SKM-1 (cell line): ENCODE data around the gene MRPL10.

Source experiments
- DNase-seq: peaks from one replicate; lab custom pipeline; 2025; ENCODE audit not compliant: unreplicated experiment; lab: John Stamatoyannopoulos, UW

MRPL10 gene

DNA sequence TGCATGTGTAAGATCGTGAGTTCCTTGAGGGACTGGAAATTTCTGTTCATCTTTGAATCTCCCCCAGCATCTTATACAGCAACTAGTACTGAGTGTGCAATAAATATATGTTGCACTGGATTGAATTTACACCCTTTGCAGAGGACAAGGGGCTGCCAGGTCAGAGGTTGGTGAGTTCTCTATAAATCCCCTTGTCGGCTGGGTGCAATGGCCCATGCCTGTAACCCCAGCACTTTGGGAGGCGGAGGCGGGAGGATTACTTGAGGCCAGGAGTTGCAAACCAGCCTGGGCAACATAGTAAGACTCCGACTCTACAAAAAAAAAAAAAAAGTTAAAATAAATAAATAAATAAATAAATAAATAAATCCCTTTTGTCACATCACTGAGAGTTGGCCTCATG lies 29.0 kb upstream of the MRPL10 start:
- no peak for DNase-seq

DNA sequence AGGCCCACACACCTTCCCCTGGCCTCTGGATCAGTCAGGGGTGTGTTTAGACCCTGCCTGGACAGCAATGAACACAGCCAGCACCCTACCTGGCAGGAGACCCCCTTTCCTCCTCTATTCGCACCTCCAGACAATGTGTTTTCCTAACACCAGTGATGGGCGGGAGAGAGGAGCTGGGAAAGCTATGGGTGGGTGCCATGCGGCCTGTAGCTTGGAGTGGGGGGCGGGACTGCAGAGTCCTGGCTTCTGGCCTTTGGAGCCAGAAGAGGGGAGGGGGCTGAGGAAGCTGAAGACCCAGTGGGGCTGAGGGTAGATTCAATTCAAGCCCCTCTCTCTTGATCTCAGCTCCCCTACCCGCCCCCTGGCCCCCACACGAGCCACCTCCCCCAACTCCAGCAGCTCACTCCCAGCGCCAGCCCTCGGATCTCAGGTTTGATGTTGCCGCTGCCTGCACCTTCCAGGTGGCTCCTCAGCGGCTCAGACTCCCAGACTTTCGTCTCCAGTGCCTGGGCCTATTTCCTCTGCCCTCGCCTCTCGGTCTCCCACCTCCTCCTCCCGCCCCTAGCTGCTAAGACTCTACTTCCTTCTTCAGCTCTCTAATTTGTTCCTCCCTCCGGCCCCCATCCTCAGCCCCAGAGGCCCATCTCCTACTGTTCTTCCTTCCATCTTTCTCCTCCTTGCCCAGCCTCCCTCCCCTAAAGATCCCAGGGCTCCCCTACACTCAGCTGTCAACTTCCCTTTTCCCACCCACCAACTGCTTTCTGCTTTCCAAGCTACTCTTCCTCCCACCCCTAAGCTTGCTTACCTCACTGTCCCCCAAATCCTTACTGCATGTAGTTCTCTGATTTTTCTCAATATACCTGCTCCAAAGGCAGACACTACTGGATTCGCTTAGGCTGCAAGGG lies 26.5 kb upstream of the MRPL10 start:
- no peak for DNase-seq

DNA sequence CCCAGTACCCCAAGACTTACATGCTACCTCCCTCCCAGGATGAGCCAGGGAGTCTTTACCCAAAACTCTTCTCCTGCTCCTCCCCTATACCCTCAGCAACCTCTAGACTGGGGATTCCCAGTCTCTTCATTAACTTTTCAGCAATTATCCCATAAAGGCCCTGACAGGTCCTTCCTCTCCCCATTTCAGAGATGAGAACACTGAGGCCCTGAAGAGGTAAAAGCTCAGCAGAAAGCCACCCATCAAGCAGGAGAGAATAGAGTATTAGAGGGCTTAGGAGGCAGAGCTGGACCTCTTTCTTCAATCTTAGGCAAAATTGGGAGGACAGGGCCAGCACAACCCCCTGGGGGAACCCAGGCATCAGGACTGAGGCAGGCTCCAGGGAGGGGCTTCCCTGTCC lies 25.5 kb upstream of the MRPL10 start:
- no peak for DNase-seq

DNA sequence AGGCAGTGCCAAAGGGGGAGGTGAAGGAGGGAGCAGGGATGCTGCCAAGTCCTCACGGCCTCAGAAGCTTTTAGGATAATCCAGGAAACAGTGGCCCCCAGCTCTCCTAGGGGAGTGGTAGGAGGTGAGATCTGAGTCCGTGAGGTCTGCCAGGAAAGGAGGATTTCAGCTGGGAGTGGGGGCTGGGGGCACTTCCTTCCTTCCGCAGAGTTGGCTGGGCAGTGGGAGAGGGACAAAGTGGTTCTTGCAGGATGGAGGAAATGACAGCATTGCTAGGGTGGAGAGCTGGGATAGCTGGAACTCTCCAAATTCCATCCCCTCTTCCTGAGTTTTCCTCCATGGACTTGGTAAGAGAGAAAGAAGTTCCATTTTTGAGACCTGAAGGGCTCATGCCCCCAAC lies 24.4 kb upstream of the MRPL10 start:
- no peak for DNase-seq

DNA sequence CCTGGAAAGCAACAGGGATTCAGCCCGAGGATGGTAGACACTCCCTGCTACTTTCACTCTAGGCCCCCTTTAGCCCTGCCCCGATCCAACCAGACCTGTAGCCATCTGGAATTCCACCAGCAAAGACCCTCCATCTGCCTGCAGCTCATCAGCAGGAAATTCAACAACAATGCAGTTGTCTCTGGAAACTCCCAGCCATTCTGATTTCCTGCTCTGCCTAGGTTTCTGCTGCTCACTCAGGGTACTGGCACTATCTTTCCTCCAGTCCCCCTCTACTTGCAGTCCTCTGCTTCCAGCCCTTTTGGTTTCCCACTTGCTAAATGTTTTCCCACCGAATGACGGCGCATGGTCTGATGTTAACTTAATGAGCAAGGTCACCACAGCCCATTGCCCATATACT lies 22.3 kb upstream of the MRPL10 start:
- DNase-seq = no peak

DNA sequence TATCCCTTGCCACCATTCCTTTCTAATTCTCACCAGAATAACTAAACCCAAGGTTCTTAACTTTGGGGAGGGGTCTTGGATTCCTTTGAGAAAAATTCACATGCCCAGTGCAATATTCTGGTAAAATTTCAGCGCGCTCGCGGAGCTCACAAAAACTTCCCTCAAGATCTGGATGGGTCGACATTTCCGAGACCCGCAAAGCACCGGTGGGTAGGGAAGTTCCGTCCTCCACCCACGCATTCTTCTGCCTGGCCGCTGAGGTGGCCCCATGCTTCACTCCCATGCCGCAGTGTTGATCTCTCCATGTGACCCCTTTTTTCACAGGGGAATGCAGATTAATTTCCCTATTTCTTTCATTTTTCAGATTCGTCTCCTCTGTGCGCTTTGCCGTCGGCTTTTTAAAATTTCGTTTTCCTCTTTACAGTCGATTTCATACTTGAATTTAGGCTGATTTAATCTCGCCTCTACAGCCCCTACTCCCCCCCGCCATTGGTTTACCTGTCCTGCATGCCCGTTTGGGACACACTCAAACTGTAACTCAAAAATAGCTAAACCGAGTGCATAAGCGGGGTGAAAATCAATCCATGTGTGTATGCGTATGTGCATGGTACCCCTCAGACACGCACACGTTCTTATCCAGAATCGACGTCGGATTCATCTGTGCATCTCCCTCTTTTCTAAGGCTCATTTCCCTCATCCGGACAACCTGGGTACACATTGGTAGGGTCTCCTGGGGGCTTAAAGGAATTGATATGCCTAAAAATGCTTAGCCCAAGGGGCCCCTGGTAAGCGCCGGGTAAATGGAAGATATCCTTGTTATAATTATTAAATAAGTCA lies 21.0 kb upstream of the MRPL10 start:
- DNase-seq = no peak

DNA sequence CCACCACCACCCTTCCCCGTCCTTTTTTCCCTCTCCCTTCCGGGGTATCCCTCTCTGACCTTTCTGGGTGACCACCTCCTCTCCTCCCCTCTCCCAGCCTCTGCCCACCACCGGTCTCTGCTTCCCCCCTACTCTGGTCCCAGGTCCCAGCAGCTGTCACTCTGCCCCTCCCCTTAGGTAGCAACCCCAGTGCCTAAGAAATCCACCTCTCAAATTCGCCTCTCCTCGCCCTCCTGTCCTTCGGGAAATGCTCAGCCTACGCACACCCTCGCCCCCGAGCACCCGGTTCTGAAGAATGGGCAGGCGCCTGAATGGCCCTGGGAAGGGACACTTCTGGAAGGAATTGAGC lies 20.4 kb upstream of the MRPL10 start:
- DNase-seq = no peak

DNA sequence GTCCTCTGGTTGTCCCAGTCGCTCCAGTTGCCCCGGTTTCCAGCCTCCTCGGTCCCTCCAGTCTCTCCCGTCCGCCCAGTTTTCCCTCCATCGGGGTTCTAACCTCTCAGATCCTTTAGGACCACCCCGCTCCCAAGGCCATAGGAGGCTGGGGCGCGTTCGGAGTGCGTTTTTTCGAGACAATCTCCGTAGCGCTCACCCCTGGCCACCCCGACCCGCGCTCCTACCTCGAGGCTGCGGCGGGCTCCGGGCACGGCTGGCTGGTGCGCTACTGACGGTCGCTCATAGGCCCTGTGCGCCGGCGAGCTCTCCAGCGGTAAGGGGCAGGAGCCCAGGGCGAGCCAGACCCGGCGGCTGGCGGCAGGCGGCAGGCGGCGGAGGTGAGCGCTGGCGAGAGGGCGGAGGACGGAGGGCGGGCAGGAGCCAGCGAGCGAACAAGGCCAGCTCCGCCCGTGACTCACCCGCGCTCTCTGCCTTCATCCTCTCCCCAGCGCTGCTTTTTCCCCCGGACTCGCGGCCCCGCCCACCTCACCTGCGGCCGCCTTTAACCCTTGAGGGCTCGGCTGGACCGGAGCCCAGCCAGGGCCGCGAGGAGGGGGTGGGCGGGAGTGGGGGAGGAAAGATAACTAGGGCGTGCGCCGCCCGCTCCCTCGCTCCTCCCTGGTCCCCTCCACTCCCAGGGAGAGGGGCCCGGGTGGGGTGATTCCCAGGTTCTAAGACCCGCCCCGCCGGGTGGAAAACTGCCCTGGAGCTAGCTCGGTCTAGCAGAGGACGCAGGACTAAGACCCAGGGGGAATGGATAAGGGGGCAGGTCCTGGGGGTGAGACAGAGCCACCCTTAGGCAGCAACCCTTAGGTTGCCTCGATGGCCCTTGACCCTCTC lies 19.6 kb upstream of the MRPL10 start, which contains the start of gene SP6:
SP6 (minus strand) TSS at position 472 of the 882 bp plus-strand sequence. CDS start 2,734 bp downstream, outside the sequence.
- no peak for DNase-seq

DNA sequence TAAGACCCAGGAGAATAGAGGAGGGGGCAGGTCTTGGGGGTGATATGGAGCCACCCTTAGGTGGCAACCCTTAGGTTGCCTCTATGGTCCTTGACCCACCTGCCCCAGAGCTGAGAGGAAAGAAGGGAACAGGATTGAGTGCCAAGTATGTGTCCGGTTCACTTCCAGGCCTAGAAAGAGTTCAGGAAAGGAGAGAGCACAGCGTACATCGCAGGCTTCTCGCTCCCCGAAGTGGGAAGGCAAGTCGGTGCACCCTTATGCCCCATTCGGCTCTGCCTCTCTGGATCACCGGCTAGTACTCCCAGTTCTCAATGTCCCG lies 19.0 kb upstream of the MRPL10 start:
- DNase-seq = no peak

DNA sequence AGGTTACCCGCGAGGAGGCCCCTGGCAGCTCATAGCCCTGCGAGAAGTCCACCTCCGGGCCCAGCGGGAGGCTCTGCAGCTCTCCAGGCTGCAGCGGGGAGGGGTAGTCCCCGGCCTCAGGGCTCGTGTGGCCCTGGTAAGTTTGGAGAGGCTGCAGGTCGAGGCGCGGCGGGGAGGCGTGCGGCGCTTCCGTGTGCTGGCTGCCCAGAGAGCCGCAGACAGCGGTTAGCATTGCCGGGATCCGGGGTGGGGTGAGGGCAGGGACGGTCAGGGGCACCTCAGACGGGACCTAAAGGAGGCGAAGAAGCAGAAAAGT lies 16.8 kb upstream of the MRPL10 start:
- no peak for DNase-seq

DNA sequence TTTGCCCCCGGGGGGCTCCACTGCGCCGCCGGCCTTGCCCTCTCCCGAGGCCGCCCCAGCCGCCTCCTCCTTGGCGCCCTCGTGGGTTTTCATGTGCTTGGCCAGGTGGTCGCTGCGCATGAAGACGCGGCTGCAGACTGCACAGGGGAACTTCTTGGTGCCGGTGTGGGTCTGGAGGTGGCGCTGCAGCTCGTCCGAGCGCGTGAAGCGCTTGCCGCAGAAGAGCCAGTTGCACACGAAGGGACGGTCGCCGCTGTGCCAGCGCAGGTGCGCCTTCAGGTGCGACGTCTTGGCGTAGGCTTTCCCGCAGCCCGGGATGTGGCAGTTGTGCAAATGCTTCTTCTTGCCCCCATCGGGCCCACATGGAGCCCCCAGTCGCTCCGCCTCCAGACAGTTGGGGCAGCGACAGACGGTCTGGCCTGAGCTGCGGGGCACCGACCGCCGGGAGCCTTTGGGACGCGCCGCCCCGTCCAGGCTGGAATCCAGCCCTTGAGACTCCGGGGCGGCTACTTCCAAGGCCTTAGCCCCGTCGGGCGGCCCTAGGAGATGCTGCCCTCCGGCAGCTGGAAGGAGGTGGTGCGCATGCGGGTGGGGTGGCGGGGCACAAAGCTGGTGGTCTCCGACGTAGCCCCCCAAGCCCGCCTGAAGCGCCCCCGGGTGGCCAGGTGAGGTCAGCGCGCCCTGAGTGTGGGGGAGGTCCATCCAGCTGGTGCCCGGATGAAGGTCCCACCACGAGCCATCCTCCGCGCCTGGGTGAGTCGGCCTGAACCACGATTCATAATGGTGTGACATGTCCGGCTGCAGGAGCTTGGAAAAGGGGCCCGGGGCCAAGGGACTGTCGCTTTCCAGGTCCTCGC lies 16.2 kb upstream of the MRPL10 start:
- no peak for DNase-seq

DNA sequence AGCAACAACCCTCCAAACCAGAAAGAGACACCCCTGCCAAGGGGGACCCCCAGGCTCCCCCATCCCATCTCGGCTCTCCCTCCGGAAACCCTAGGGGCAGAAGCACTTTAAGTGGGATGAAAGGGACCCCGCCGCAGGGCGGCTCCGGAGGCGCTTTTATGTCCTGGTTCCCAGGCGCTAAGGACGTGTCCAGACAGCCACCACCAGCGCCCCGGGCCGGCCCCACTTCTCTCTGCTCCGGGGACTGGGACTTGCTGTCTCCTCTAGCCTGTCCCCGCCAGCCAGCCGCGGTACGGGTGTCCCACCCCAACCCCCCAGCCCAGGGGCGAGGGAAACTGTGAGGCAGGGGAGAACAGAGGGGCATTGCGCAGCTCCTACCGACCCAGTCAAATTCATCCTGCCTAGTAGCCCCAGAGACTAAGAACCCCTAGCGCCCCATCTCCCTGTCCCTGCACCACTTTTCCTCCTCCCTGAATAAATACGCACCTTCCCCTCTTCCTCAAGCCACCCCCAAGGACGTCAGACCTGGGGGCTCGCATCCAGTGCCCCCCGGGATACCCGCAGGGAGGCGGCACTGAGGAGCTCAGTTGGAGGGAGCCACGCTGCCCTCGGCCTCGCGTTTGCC lies 15.5 kb upstream of the MRPL10 start:
- no peak for DNase-seq

DNA sequence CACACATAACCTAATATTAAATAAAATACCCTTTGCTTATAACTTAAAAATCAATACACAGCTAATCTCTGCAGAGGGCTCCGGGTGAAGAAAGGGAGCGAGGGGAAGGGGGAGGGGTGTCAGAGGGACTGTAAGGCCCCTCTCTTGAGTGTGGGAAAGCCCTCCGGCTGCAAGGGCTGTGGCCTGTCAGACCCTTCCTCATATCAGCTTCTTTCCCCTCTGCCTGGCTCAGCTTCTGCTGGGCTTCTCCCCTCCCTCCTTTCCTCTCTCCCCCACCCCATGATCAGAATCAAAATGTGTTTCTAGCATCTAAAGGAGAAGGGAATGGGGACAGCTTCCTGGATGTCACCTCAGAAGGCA lies 14.4 kb upstream of the MRPL10 start:
- DNase-seq = no peak

DNA sequence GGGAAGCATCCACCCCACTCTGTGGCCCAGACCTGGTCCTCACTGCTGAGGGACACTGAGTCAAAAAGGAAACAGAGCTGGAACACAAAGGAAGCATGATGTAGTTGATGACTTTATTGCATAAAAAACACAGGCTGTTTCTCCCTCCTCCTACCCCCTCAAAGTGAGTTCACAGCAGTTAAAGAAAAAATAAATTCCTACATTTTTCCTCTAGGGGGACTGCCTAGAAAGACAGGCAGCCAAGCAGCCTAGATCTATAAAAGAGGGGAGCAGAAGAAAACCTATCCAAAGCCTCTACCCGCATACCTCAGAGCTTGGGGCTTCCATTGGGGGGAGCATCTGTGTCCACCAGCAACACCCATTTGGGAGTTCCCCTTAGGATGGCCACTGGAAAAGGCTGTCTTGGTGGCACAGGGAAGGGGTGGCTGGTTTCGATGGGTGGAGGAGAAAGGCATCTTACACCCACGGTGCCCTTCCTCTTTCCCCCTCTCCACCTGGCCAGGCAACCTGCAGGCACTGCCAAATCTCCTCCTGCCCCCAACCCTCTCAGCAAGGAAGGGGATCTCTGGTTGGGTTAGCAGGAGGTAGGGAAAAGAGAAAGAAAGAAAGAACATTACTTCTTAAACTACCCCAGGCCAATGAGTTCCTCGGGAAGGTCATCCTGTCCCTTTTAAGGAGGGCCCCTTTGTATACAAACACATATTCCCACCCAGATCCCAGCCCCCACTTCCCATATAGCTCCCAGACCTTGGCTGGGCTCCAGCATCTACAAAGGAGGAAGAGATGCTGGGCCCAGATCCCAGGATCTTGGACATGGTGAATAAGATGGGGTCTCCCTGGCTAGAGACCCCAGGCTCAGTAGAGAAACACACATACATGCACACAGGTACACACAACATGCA lies 13.7 kb upstream of the MRPL10 start:
- DNase-seq = no peak

DNA sequence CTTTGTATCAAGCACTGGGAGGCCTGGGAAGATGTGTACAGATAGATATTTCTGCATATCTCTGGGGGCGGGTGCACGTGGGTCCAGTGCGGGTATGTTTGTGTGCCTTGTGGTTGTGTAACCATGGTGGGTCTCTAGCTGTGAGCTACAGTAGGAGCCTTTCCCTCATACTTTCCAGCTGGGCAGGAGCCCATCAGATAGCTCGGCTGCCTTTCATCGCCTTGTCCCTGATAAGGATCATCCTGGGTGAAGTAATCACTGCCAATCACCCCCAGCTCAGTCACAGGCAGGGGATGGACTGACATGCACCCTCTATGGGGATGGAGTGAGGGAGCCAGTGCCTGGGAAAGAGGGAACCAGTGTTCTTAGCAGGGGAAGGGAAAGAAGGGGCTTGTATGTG lies 12.9 kb upstream of the MRPL10 start:
- no peak for DNase-seq

DNA sequence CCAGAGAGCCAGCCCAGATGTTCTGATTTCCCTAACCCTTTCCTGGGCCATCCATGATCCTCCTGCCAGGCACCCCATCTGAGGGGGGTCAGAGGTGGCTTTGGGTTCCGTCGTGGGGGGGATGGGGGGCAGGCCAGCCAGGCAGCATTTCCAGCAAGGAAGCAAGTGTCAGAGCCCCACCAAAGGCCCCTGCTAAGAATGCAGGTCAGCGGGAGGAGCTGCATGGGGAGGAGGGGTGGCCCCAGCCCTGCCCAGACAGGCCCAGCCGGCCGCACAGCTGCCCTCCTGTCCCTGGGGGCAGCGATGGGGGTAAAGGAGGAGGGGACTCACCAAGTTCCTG lies 12.0 kb upstream of the MRPL10 start:
- DNase-seq = no peak

DNA sequence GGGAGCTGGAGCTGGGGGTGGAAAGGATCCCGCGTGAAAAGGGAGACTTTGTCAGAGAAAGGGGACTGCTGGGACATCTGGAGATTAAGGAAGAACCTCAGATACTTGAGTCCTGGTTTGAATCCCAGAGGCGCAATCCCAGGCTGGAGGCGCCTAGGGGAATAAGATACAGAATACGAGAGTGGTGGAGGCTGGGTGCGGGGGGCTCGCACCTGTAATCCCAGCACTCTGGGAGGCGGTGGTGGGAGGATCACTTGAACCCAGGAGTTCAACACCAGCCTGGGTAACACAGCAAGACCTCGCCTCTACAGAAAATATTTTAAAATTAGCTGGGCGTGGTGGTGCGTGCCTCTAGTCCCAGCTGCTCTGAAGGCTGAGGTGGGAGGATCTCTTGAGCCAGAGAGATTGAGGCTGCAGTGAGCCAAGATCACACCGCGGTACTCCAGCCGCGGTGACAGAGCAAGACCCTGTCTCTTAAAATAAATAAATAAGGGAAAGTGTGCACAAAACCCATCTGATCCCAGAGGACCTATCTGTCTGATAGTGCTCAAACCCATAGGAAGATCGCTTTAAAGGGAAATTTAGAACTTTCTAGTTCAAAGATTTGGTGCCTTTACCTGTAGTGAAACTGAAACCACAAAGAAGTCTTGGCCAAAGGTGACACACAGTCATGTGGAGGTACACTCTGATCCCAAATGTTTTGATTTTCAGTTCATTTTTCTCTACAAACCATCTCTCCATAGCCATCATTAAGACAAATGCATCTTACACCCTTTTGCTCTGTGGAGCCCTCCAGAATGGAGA lies 10.3 kb upstream of the MRPL10 start:
- no peak for DNase-seq

DNA sequence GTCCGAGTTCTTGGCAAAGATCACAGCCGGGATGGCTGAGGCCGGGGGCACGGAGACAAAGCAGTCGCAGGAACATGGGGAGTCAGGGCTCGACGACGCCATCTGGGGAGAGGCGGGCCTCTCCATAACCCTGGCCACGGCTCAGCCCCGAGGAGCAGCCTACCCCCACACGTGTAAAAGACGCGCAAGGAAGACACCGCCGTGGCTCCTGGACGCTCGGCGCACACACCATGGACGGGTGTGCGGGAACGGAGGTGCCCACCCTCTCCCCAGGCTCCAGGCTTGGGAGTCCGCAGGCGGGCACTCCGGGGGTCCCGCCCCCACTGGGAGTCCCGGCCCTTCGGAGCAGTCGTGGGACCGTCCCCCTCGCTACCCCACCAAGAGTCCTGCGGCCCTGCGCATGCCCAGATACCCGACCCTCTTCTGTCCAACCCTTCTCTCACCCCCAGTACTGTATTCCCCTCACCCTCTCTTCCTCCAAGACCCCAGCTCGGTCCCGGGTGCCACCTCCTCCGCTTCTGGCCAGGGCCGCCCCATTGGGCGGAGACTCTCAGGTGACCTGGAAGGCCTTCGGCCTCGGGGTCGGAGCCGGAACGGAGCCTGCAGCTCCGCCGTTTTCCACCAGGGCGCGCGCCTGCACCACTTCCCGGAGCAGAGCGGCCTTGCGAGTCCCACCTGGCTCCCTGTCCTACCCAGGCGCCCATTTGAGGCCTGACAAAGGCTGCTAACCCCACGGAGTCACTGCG lies 9.6 kb upstream of the MRPL10 start, which contains the start of gene SCRN2:
SCRN2 (minus strand) TSS at position 532 of the 746 bp plus-strand sequence; CDS start at position 102, 430 bp downstream.
- peak; percentile 68 for DNase-seq
